Activated naive CD8-positive, alpha-beta T cell treated with anti-CD3 and anti-CD28 coated beads, Interleukin-2, amount 10 ng/mL, durations not matched to agents 7 days and 5 days (primary cell): Measurements from ENCODE around the gene NAT9. TPM values are rescaled to one million over a fixed set of nuclear protein-coding genes. Genes with fewer than 3 reads are reported as not detected.

ENCODE experiments used
- ATAC-seq: fragments of 150-1000 bp; cut with Tn5 transposase; one replicate; pipeline ENCODE4 v1.10.0; 2021; ENCODE audit warnings: low read depth, moderate library complexity
- POLR2A ChIA-PET: fragments of 350-600 bp; sonication (Branson Sonifier 250); formaldehyde crosslinking; loops from one replicate; lab custom pipeline; 2021; ENCODE audit warnings: antibody characterized with exemption; lab: Charles Lee
- DNase-seq: peaks from one replicate; pipeline ENCODE4 v3.0.0; 2021
- H3K27ac Mint-ChIP-seq: one replicate; pipeline ENCODE4 v1.8.0; 2022; ENCODE audit warnings: mild to moderate bottlenecking, mixed read lengths
- H3K27me3 Mint-ChIP-seq: one replicate; pipeline ENCODE4 v1.8.0; 2022; ENCODE audit warnings: mild to moderate bottlenecking, moderate library complexity, mixed read lengths
- H3K36me3 Mint-ChIP-seq: one replicate; pipeline ENCODE4 v1.8.0; 2021; ENCODE audit warnings: mild to moderate bottlenecking, mixed read lengths
- H3K4me1 Mint-ChIP-seq: one replicate; pipeline ENCODE4 v1.8.0; 2021; ENCODE audit warnings: mixed read lengths
- H3K4me3 Mint-ChIP-seq: one replicate; pipeline ENCODE4 v1.8.0; 2022; ENCODE audit warnings: mild to moderate bottlenecking, moderate library complexity, mixed read lengths
- H3K9me3 Mint-ChIP-seq: one replicate; pipeline ENCODE4 v1.8.0; 2021; ENCODE audit warnings: mixed read lengths
- total RNA-seq, 2 experiments: library from RNA; stranded (reverse); gene quantifications; one replicate each; pipeline ENCODE4 v1.2.3, GENCODE V29; 2021

The NAT9 gene
- total RNA-seq, 2 experiments from 2014 or later: 37.6 to 42.1 TPM

- ATAC-seq (no peak), DNase-seq (no peak)
- no peaks in the 10 kb centered on the region for H3K9me3 Mint-ChIP-seq
- POLR2A ChIA-PET: interaction anchor here (1.0 to 4.4 kb wide), 9 partner anchors 9 to 112 kb away, joined by 3 to 70 read pairs (median 10); partner anchors contain the start of genes FDXR and RAB37
- no peaks in the 10 kb centered on the region for H3K27me3 Mint-ChIP-seq
- peaks cover 7% of the 10 kb centered on the region for H3K36me3 Mint-ChIP-seq
- peaks cover 33% of the 10 kb centered on the region for H3K4me1 Mint-ChIP-seq
- no peak overlapping the region for H3K4me3 Mint-ChIP-seq
- peak overlapping the region; percentile 45 for H3K27ac Mint-ChIP-seq
Observed at GRCh38 chr17:74760404-74761105, 15.6 kb downstream of the NAT9 start.

- POLR2A ChIA-PET: interaction anchor here (0.5 to 4.4 kb wide), 14 partner anchors 9 to 113 kb away, joined by 3 to 70 read pairs (median 9); partner anchors contain the start of genes FDXR, NAT9 and RAB37
- no peak for ATAC-seq
- H3K4me1 Mint-ChIP-seq: peaks cover 39% of the 10 kb centered on the region
- DNase-seq: no peak
- H3K9me3 Mint-ChIP-seq: no peaks in the 10 kb centered on the region
- H3K36me3 Mint-ChIP-seq: peaks cover 8% of the 10 kb centered on the region
- peak overlapping the region; percentile 64 for H3K4me3 Mint-ChIP-seq
- no peaks in the 10 kb centered on the region for H3K27me3 Mint-ChIP-seq
- peak overlapping the region; percentile 84 for H3K27ac Mint-ChIP-seq
Observed at GRCh38 chr17:74759941-74760340, 16.2 kb downstream of the NAT9 start.

GRCh38 chr17:74759243-74759801 is 16.8 kb downstream of the NAT9 start:
- POLR2A ChIA-PET: interaction anchor here (0.5 to 4.4 kb wide), 15 partner anchors 9 to 114 kb away, joined by 3 to 70 read pairs (median 8); partner anchors contain the start of genes FDXR, NAT9 and RAB37
- no peaks in the 10 kb centered on the region for H3K27me3 Mint-ChIP-seq
- peak overlapping the region; percentile 84 for H3K27ac Mint-ChIP-seq
- H3K9me3 Mint-ChIP-seq: no peaks in the 10 kb centered on the region
- DNase-seq: peak; percentile 73
- H3K4me1 Mint-ChIP-seq: peaks cover 44% of the 10 kb centered on the region
- H3K36me3 Mint-ChIP-seq: peaks cover 11% of the 10 kb centered on the region
- ATAC-seq: peak; percentile 89
- peak overlapping the region; percentile 64 for H3K4me3 Mint-ChIP-seq

- H3K4me1 Mint-ChIP-seq: peaks cover 47% of the 10 kb centered on the region
- H3K9me3 Mint-ChIP-seq: no peaks in the 10 kb centered on the region
- peak; percentile 48 for DNase-seq
Observed at GRCh38 chr17:74758848-74759168, 17.3 kb downstream of the NAT9 start.

GRCh38 chr17:74757931-74758847 is 18.0 kb downstream of the NAT9 start:
- POLR2A ChIA-PET: interaction anchor here (1.0 to 4.4 kb wide), 9 partner anchors 8 to 115 kb away, joined by 3 to 70 read pairs (median 7); partner anchors contain the start of genes FDXR and NAT9
- ATAC-seq: no peak
- Mint-ChIP-seq H3K27ac (peak overlapping the region; percentile 84), H3K4me3 (peak overlapping the region; percentile 64), H3K27me3 (no peaks in the 10 kb centered on the region), H3K4me1 (peaks cover 53% of the 10 kb centered on the region), H3K36me3 (peaks cover 12% of the 10 kb centered on the region), H3K9me3 (no peaks in the 10 kb centered on the region)
- no peak for DNase-seq

More at GRCh38 chr17:74758848-74759168, 17.3 kb downstream of the NAT9 start:
- Mint-ChIP-seq H3K4me3 (peak overlapping the region; percentile 64), H3K36me3 (peaks cover 9% of the 10 kb centered on the region), H3K27me3 (no peaks in the 10 kb centered on the region), H3K27ac (peak overlapping the region; percentile 84)
- ATAC-seq: peak; percentile 29
- POLR2A ChIA-PET: interaction anchor here (0.8 to 4.4 kb wide), 14 partner anchors 9 to 114 kb away, joined by 3 to 70 read pairs (median 9); partner anchors contain the start of genes FDXR, NAT9 and RAB37

- POLR2A ChIA-PET: interaction anchor here (1.0 to 4.4 kb wide), 7 partner anchors 7 to 29 kb away, joined by 3 to 70 read pairs (median 4); partner anchors contain the start of gene NAT9
- Mint-ChIP-seq H3K27me3 (no peaks in the 10 kb centered on the region), H3K36me3 (peaks cover 18% of the 10 kb centered on the region), H3K4me3 (peak overlapping the region; percentile 64), H3K9me3 (no peaks in the 10 kb centered on the region), H3K4me1 (peaks cover 57% of the 10 kb centered on the region), H3K27ac (peak overlapping the region; percentile 84)
- ATAC-seq (no peak), DNase-seq (no peak)
Observed at GRCh38 chr17:74757502-74757901, 18.6 kb downstream of the NAT9 start.

GRCh38 chr17:74756891-74757290 is 19.3 kb downstream of the NAT9 start:
- Mint-ChIP-seq H3K4me3 (no peak overlapping the region), H3K27ac (peak overlapping the region; percentile 16), H3K9me3 (no peaks in the 10 kb centered on the region), H3K27me3 (no peaks in the 10 kb centered on the region), H3K36me3 (peaks cover 22% of the 10 kb centered on the region), H3K4me1 (peaks cover 62% of the 10 kb centered on the region)
- ATAC-seq (no peak), DNase-seq (no peak)
- POLR2A ChIA-PET: interaction anchor here (0.8 to 4.4 kb wide), 5 partner anchors 7 to 24 kb away, joined by 3 to 70 read pairs (median 3); no protein-coding TSS in a partner anchor

GRCh38 chr17:74755533-74755932 is 20.6 kb downstream of the NAT9 start:
- H3K36me3 Mint-ChIP-seq: peaks cover 28% of the 10 kb centered on the region
- H3K4me3 Mint-ChIP-seq: no peak overlapping the region
- no peaks in the 10 kb centered on the region for H3K27me3 Mint-ChIP-seq
- H3K27ac Mint-ChIP-seq: no peak overlapping the region
- no peak for DNase-seq
- no peak for ATAC-seq
- POLR2A ChIA-PET: interaction anchor here (0.7 to 1.5 kb wide), 4 partner anchors 11 to 25 kb away, joined by 3 to 6 read pairs (median 4); no protein-coding TSS in a partner anchor
- peaks cover 71% of the 10 kb centered on the region for H3K4me1 Mint-ChIP-seq
- H3K9me3 Mint-ChIP-seq: no peaks in the 10 kb centered on the region

GRCh38 chr17:74754832-74755231 is 21.3 kb downstream of the NAT9 start:
- H3K4me3 Mint-ChIP-seq: no peak overlapping the region
- H3K27ac Mint-ChIP-seq: no peak overlapping the region
- POLR2A ChIA-PET: interaction anchor here (0.7 to 1.2 kb wide), 4 partner anchors 11 to 480 kb away, joined by 3 to 5 read pairs (median 4); no protein-coding TSS in a partner anchor
- H3K27me3 Mint-ChIP-seq: no peaks in the 10 kb centered on the region
- H3K9me3 Mint-ChIP-seq: no peaks in the 10 kb centered on the region
- DNase-seq: no peak
- peaks cover 32% of the 10 kb centered on the region for H3K36me3 Mint-ChIP-seq
- peaks cover 70% of the 10 kb centered on the region for H3K4me1 Mint-ChIP-seq
- no peak for ATAC-seq

- DNase-seq (no peak), ATAC-seq (no peak)
- Mint-ChIP-seq H3K4me1 (peaks cover 54% of the 10 kb centered on the region), H3K27me3 (no peaks in the 10 kb centered on the region), H3K4me3 (peak overlapping the region; percentile 93), H3K9me3 (no peaks in the 10 kb centered on the region), H3K36me3 (peaks cover 34% of the 10 kb centered on the region), H3K27ac (peak overlapping the region; percentile 77)
- POLR2A ChIA-PET: no interaction called here
Observed at GRCh38 chr17:74752822-74753401, 23.2 kb downstream of the NAT9 start.

- Mint-ChIP-seq H3K4me1 (peaks cover 53% of the 10 kb centered on the region), H3K27me3 (no peaks in the 10 kb centered on the region), H3K36me3 (peaks cover 34% of the 10 kb centered on the region), H3K4me3 (peak overlapping the region; percentile 93), H3K27ac (peak overlapping the region; percentile 77), H3K9me3 (no peaks in the 10 kb centered on the region)
- no peak for DNase-seq
- ATAC-seq: no peak
- POLR2A ChIA-PET: interaction anchor here (1.0 to 4.1 kb wide), 2 partner anchors 14 to 15 kb away, joined by 4 to 50 read pairs; partner anchors contain the start of gene RAB37
Observed at GRCh38 chr17:74752415-74752814, 23.7 kb downstream of the NAT9 start.
